CD4-positive, alpha-beta T cell treated with Interleukin-17A for 4 hours (primary cell): ENCODE measurements around the gene SUSD4.

Source experiments
- DNase-seq: peaks from one replicate; pipeline ENCODE4 v3.0.0-alpha.2; 2020; ENCODE audit warnings: mixed read lengths

The SUSD4 gene

DNA sequence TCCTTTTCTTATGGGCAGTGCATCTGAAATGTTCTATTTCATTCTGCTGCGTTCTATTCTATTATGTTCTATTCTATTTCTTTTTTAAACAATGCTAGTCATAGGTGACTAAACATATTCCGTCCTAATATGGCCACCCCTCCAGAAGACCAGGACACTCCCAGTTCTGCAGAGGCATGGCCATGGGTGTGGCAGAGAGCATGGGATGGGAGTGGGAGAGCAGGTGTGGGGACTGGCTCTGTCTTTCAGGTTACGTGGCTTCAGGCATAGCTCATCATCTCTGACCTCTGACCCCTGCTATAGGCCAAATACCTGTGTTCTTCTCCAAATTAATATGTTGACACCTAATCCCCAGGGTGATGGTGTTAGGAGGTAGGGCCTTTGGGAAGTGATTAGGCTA, 187.5 kb downstream of the SUSD4 start:
- DNase-seq, result no peak

DNA sequence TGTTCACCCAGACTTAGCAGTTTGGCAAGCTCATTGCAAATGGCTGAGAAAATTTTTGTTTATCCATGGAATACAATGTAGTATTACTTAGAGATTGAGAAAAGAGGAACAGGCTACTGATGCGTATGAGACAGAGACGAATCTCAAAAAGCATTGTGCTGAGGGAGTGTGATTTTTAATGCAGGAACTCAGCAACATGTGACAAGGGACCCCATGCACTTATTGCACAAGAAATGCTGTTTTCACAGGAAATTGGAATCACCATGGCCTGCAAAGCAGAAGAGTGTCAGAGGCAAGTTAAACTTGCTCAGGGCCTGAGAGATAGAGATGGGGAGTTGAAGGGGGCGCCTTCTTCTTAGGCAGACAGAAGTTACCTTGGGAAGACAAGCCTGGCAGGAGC, 188.3 kb downstream of the SUSD4 start:
- DNase-seq, result no peak

DNA sequence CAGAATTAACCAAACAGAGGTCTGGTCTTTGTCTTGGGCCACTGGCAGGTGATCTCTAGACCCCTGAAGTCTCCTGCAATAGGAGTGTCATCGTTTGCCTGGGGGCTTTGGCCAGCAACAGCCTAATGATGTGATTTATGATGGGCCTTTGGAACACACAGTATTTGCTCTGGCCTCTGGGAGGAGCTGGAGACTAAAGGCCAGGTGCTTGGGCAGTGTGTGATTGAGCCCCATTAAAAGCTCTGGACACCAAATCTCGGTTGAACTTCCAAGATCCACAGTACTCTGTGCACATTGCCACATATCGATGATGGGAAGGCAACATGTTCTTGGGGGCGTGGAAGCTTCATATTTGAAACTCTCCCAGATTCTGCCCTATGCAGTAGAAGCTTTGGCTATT, 188.9 kb downstream of the SUSD4 start:
- no peak for DNase-seq
